NT2/D1 (cell line): ENCODE measurements around the gene APC.
"Not testable (repeated sequence)": the region's sequence is repeated elsewhere in the genome, so short reads cannot be mapped to it uniquely, and the experiment has no call there.

ENCODE experiments used
- DNase-seq: peaks from one replicate; pipeline ENCODE4 v3.0.0-alpha.2; 2011; ENCODE audit warnings: low read depth, low spot score
- H3K27me3 ChIP-seq: 2 replicates; pipeline ENCODE4 v1.6.0; 2011; ENCODE audit warnings: mild to moderate bottlenecking; ENCODE audit not compliant: insufficient read length, insufficient read depth
- H3K36me3 ChIP-seq: 2 replicates; pipeline ENCODE4 v1.6.1; 2011; ENCODE audit warnings: mild to moderate bottlenecking, low read length, mixed read lengths; ENCODE audit not compliant: insufficient read depth, insufficient read length
- H3K4me1 ChIP-seq: 2 replicates; pipeline ENCODE4 v1.5.1; 2011; ENCODE audit not compliant: insufficient read depth, insufficient read length
- H3K4me3 ChIP-seq: 2 replicates; pipeline ENCODE4 v1.5.1; 2011; ENCODE audit warnings: low read depth; ENCODE audit not compliant: insufficient read length
- H3K9ac ChIP-seq: 2 replicates; pipeline ENCODE4 v1.6.0; 2011; ENCODE audit warnings: low read depth; ENCODE audit not compliant: insufficient read length
- H3K9me3 ChIP-seq: 2 replicates; pipeline ENCODE4 v1.5.1; 2011; ENCODE audit warnings: mild to moderate bottlenecking, low read length; ENCODE audit not compliant: insufficient read depth
- SUZ12 ChIP-seq: IDR thresholded peaks from 2 replicates; pipeline ENCODE4 v1.6.1; 2011; ENCODE audit not compliant: insufficient read length, insufficient read depth; ENCODE audit errors: extremely low read depth
- YY1 ChIP-seq: IDR thresholded peaks from 2 replicates; pipeline ENCODE4 v1.6.1; 2011; ENCODE audit not compliant: insufficient read length, insufficient read depth
- ZNF274 ChIP-seq: IDR thresholded peaks from 2 replicates; pipeline ENCODE4 v1.6.1; 2011; ENCODE audit warnings: mild to moderate bottlenecking, low read depth, low read length

The APC gene

GRCh38 chr5:112854651-112855050 is 117.0 kb downstream of the APC start:
- DNase-seq = no peak
- Histone ChIP-seq H3K4me1 (no peaks in the 10 kb centered on the region), H3K9me3 (no peaks in the 10 kb centered on the region), H3K4me3 (no peak overlapping the region), H3K9ac (no peak overlapping the region), H3K36me3 (no peaks in the 10 kb centered on the region), H3K27me3 (no peaks in the 10 kb centered on the region)
- no peak for TF ChIP-seq SUZ12
- no peak for TF ChIP-seq ZNF274
- TF ChIP-seq YY1 = no peak

- no peak overlapping the region for H3K4me3 ChIP-seq
- no peaks in the 10 kb centered on the region for H3K9me3 ChIP-seq
- H3K27me3 ChIP-seq = no peaks in the 10 kb centered on the region
- no peak for DNase-seq
- peaks cover 3% of the 10 kb centered on the region for H3K4me1 ChIP-seq
- no peak overlapping the region for H3K9ac ChIP-seq
- H3K36me3 ChIP-seq = peaks cover 10% of the 10 kb centered on the region
- no peak for TF ChIP-seq YY1
- TF ChIP-seq ZNF274 = no peak
- no peak for TF ChIP-seq SUZ12
These were observed 120.2 kb downstream of the APC start for GRCh38 chr5:112857866-112858265.

- H3K4me1 ChIP-seq, DNase-seq, H3K9me3 ChIP-seq, H3K27me3 ChIP-seq: not testable (repeated sequence)
- H3K36me3 ChIP-seq = peaks cover 33% of the 10 kb centered on the region
- H3K9ac ChIP-seq = peak overlapping the region; percentile 95
- H3K4me3 ChIP-seq = peak overlapping the region; percentile 96
These were observed 122.9 kb downstream of the APC start for GRCh38 chr5:112860571-112860928.

GRCh38 chr5:112860929-112861637 is 123.4 kb downstream of the APC start, which contains the start of gene SRP19:
Gene SRP19, plus strand, starts transcription at chr5:112861287. Its CDS starts 90 bp downstream, at chr5:112861377.
- Histone ChIP-seq H3K4me3 (peak within 1 kb of the TSS; percentile 96), H3K4me1 (peaks cover 3% of the 10 kb centered on the region), H3K36me3 (peaks cover 36% of the 10 kb centered on the region), H3K9ac (peak within 1 kb of the TSS; percentile 95), H3K9me3 (no peaks in the 10 kb centered on the region), H3K27me3 (no peaks in the 10 kb centered on the region)
- TF ChIP-seq SUZ12 (no peak), ZNF274 (no peak), YY1 (no peak)
- DNase-seq = peak; percentile 90

GRCh38 chr5:112861638-112861985 is 123.9 kb downstream of the APC start:
- H3K4me1 ChIP-seq = peaks cover 3% of the 10 kb centered on the region
- TF ChIP-seq YY1 = no peak
- no peak for TF ChIP-seq SUZ12
- TF ChIP-seq ZNF274 = no peak
- no peaks in the 10 kb centered on the region for H3K9me3 ChIP-seq
- H3K4me3 ChIP-seq = peak overlapping the region; percentile 96
- peaks cover 41% of the 10 kb centered on the region for H3K36me3 ChIP-seq
- no peaks in the 10 kb centered on the region for H3K27me3 ChIP-seq
- H3K9ac ChIP-seq = peak overlapping the region; percentile 95
- DNase-seq = no peak

GRCh38 chr5:112862085-112862484 is 124.4 kb downstream of the APC start:
- TF ChIP-seq ZNF274 = no peak
- TF ChIP-seq SUZ12 = no peak
- no peak for TF ChIP-seq YY1
- H3K9ac ChIP-seq = peak overlapping the region; percentile 95
- H3K27me3 ChIP-seq = no peaks in the 10 kb centered on the region
- peaks cover 46% of the 10 kb centered on the region for H3K36me3 ChIP-seq
- DNase-seq = no peak
- peaks cover 3% of the 10 kb centered on the region for H3K4me1 ChIP-seq
- H3K9me3 ChIP-seq = no peaks in the 10 kb centered on the region
- H3K4me3 ChIP-seq = peak overlapping the region; percentile 96

GRCh38 chr5:112863549-112863948 is 125.9 kb downstream of the APC start:
- Histone ChIP-seq H3K36me3 (peaks cover 59% of the 10 kb centered on the region), H3K4me3 (peak overlapping the region; percentile 6), H3K27me3 (no peaks in the 10 kb centered on the region), H3K9me3 (no peaks in the 10 kb centered on the region), H3K9ac (no peak overlapping the region), H3K4me1 (peaks cover 3% of the 10 kb centered on the region)
- TF ChIP-seq SUZ12 (no peak), YY1 (no peak), ZNF274 (no peak)
- DNase-seq = no peak
